DND-41 (cell line): Measurements from ENCODE around the gene ARHGAP31.
A peak's percentile ranks its signal among the peaks of the same experiment; 100 is the strongest.

Experiments
- ATAC-seq: fragments of 200-7000 bp; cut with Tn5 transposase; 3 replicates; pipeline ENCODE4 v1.9.1; 2021; ENCODE audit warnings: low read depth; ENCODE audit not compliant: insufficient read depth
- DNase-seq: peaks from one replicate; pipeline ENCODE4 v3.0.0-alpha.2; 2020
- H2AFZ ChIP-seq: 2 replicates; pipeline ENCODE4 v1.6.0; 2012; ENCODE audit warnings: low read depth, low read length
- H3K27ac ChIP-seq: 2 replicates; pipeline ENCODE4 v1.5.1; 2012; ENCODE audit warnings: low read length, inconsistent platforms
- H3K27me3 ChIP-seq: fragments of 200-600 bp; sonication (generic); 2 replicates; pipeline ENCODE4 v1.6.0; 2012; ENCODE audit warnings: low read length, mild to moderate bottlenecking, inconsistent platforms; ENCODE audit not compliant: insufficient read depth, poor library complexity
- H3K36me3 ChIP-seq: 2 replicates; pipeline ENCODE4 v1.5.1; 2012; ENCODE audit warnings: low read length, inconsistent platforms; ENCODE audit not compliant: insufficient read depth
- H3K4me1 ChIP-seq: 2 replicates; pipeline ENCODE4 v1.5.1; 2012; ENCODE audit warnings: mild to moderate bottlenecking, low read length; ENCODE audit not compliant: insufficient read depth
- H3K4me2 ChIP-seq: 2 replicates; pipeline ENCODE4 v1.6.0; 2012; ENCODE audit warnings: mild to moderate bottlenecking, moderate library complexity, low read length, inconsistent platforms; ENCODE audit not compliant: insufficient read depth
- H3K4me3 ChIP-seq, 2 experiments: fragments of 200-600 bp in 1 of 2; shearing (Covaris generic) in 1 of 2; 2 replicates each; pipeline ENCODE4 v1.5.1; 2012 to 2016; ENCODE audit warnings: inconsistent platforms in 2 of 2, low read length in 2 of 2, mild to moderate bottlenecking in 2 of 2, low read depth in 1 of 2, moderate library complexity in 1 of 2
- H3K79me2 ChIP-seq: 2 replicates; pipeline ENCODE4 v1.6.0; 2012; ENCODE audit warnings: low read length, inconsistent platforms; ENCODE audit not compliant: insufficient read depth
- H3K9ac ChIP-seq: 2 replicates; pipeline ENCODE4 v1.6.0; 2012; ENCODE audit warnings: low read depth, mild to moderate bottlenecking, inconsistent platforms, low read length, moderate library complexity
- H3K9me3 ChIP-seq: 2 replicates; pipeline ENCODE4 v1.5.1; 2012; ENCODE audit warnings: low read length, moderate library complexity, mild to moderate bottlenecking, inconsistent platforms; ENCODE audit not compliant: insufficient read depth, severe bottlenecking
- H4K20me1 ChIP-seq: 2 replicates; pipeline ENCODE4 v1.6.0; 2012; ENCODE audit warnings: low read length; ENCODE audit not compliant: insufficient read depth
- CTCF ChIP-seq: IDR thresholded peaks from 2 replicates; pipeline ENCODE4 v1.5.1; 2012; ENCODE audit warnings: borderline replicate concordance, low read length, moderate library complexity, mild to moderate bottlenecking; ENCODE audit not compliant: poor library complexity, severe bottlenecking; ENCODE audit errors: extremely low read depth
- EZH2 ChIP-seq: IDR thresholded peaks from 3 replicates; pipeline ENCODE4 v1.6.1; 2012; ENCODE audit warnings: borderline replicate concordance, low read depth, mild to moderate bottlenecking, moderate library complexity, low read length, inconsistent platforms; ENCODE audit not compliant: severe bottlenecking

Gene ARHGAP31

GRCh38 chr3:119293871-119294695, at the start of gene ARHGAP31:
TSS of gene ARHGAP31 (plus strand) at chr3:119294383. CDS start at chr3:119294905, 522 bp downstream.
- H3K27me3 ChIP-seq: peaks cover 48% of the 10 kb centered on the region
- peak; percentile 85 for DNase-seq
- H3K9me3 ChIP-seq: no peaks in the 10 kb centered on the region
- peak; percentile 86 for ATAC-seq
- peak within 1 kb of the TSS; percentile 72 for H2AFZ ChIP-seq
- peaks cover 31% of the 10 kb centered on the region for H3K4me1 ChIP-seq
- peak within 1 kb of the TSS; percentile 32 to 70; a peak in 3 of 4 replicates for H3K4me3 ChIP-seq
- H3K36me3 ChIP-seq: no peaks in the 10 kb centered on the region
- peaks cover 5% of the 10 kb centered on the region; the same call in 1 of the 2 replicates for H4K20me1 ChIP-seq
- no peak within 1 kb of the TSS for H3K27ac ChIP-seq
- no peak for TF ChIP-seq CTCF
- peak; percentile 82 for TF ChIP-seq EZH2
- peak within 1 kb of the TSS; percentile 98 for H3K4me2 ChIP-seq
- peak within 1 kb of the TSS; percentile 49 for H3K9ac ChIP-seq
- no peaks in the 10 kb centered on the region for H3K79me2 ChIP-seq

GRCh38 chr3:119245778-119246177, 48.4 kb upstream of the ARHGAP31 start:
- Histone ChIP-seq H3K4me3 (no peak overlapping the region), H3K4me2 (no peak overlapping the region), H3K36me3 (no peaks in the 10 kb centered on the region), H3K9ac (no peak overlapping the region), H3K4me1 (peaks cover 9% of the 10 kb centered on the region), H2AFZ (no peak overlapping the region), H4K20me1 (no peaks in the 10 kb centered on the region), H3K79me2 (no peaks in the 10 kb centered on the region), H3K27ac (no peak overlapping the region), H3K27me3 (no peaks in the 10 kb centered on the region), H3K9me3 (no peaks in the 10 kb centered on the region)
- DNase-seq (no peak), ATAC-seq (no peak)
- TF ChIP-seq EZH2 (no peak), CTCF (no peak)

GRCh38 chr3:119255214-119255613, 39.0 kb upstream of the ARHGAP31 start:
- Histone ChIP-seq H3K4me3 (no peak overlapping the region), H3K27ac (no peak overlapping the region), H3K4me1 (no peaks in the 10 kb centered on the region), H4K20me1 (no peaks in the 10 kb centered on the region), H3K27me3 (no peaks in the 10 kb centered on the region), H3K36me3 (no peaks in the 10 kb centered on the region), H3K79me2 (no peaks in the 10 kb centered on the region), H3K9me3 (no peaks in the 10 kb centered on the region), H3K9ac (no peak overlapping the region), H3K4me2 (no peak overlapping the region), H2AFZ (no peak overlapping the region)
- TF ChIP-seq EZH2 (no peak), CTCF (no peak)
- no peak for DNase-seq
- ATAC-seq: no peak
